HG02759 (cell line): ENCODE results near the gene SORD.
"Not testable (repeated sequence)": the region's sequence is repeated elsewhere in the genome, so short reads cannot be mapped to it uniquely, and the experiment has no call there.

ENCODE experiments used
- ATAC-seq: cut with Tn5 transposase; IDR thresholded peaks from one replicate; pipeline ENCODE4 v1.9.1; 2021; ENCODE audit warnings: mild to moderate bottlenecking, moderate library complexity; ENCODE audit not compliant: unreplicated experiment

SORD gene

DNA sequence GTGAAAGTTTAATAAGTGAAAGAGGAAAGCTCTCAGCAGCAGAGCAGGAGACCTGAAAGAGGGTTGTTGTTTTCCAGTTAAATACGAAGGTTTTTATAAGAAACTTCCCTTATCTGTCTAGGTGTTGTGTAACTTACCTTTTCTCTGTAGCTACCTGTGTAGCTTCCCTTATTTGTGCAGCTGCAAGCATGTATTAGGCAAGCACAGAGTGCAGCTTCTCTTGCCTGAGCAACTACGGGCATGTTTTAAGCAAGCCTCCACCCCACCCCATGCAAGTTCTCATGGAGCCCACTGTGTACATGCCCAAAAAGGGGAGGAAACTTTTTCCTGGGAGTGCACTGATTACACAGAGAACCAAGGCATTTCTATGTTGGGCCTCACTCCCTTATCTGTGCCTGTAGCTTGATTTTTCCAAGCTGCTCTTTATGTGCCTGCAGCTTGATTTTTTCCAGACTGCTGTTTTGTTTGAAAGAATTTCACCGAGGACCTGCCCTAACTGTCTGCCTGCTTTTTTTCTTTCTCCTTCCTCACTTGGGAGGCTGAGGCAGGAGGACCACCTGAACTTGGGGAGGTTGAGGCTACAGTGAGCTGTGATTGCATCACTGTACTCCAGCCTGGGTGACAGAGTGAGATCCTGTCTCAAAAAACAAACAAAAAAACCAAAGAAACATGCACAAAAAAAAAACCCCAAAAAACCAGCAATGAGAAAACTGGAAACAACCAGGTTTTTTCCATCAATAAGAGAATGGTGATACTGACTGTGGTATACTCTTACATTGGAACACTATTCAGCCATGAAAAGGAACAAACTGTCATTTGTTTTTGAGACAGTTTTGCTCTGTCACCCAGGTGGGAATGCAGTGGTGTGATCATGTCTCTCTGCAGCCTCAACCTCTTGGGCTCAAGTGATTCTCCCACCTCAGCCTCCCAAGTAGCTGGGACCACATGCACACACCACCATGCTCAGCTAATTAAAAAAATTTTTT is 36.0 kb downstream of the SORD start:
- not testable (repeated sequence) for ATAC-seq

DNA sequence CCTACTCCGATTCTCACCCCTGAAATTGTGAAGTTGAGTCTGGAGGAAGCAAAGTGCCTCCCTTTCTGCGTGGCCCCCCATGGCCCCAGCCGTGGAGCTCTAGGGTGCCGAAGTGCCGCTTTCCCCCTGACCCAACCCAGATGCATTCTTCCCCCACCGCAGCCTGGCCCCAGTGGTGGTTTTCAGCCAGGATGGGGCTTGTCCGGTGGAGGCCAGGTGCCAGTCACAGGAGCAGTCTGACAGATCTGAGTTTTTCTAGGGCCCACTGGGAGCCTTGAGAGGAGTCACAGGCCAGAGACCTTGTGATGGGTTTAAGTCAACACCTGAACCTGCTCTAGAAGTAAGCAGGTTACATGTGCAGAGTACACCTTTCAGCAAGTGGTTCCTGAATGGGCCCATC is 39.3 kb downstream of the SORD start:
- not testable (repeated sequence) for ATAC-seq

DNA sequence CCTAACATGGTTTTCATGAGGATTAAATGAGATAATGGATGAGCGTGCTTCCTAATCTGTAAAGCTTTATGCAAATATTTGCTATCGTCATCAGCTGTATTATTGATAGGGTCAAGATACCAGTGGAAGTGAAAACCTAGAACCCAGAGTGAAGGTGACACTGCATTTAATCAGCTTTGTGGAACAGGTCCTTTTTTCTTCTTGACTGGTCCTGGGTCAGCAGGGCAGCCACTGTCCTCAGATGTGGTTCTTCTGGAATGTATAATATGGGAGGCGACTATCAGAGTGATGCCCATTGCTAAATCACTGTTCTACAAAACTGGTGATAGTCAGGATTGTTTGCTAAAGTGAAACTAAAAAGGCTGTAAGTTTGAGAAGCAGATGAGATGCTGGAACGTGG is 41.4 kb downstream of the SORD start:
- no peak for ATAC-seq

DNA sequence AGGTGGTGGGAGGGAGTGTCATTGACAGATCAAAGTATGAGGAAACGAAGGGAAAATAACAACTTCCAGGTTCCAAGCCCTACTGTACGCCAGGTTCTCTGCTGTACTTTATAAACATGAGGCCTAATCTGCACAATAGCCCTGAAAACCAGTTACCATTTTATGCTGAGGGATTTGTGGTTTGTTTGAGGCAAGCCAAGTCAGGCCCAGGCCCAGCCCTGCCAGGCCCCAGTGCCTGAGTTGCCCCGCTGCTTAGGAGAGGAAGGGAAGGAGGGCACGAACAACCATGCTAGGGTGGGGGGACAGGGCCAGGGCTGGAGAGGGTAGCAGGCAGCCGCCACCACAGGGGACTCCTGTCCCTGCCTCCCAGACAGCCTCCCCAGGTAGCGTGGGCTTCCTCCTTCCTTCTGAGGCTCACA is 47.0 kb downstream of the SORD start:
- ATAC-seq: not testable (repeated sequence)

DNA sequence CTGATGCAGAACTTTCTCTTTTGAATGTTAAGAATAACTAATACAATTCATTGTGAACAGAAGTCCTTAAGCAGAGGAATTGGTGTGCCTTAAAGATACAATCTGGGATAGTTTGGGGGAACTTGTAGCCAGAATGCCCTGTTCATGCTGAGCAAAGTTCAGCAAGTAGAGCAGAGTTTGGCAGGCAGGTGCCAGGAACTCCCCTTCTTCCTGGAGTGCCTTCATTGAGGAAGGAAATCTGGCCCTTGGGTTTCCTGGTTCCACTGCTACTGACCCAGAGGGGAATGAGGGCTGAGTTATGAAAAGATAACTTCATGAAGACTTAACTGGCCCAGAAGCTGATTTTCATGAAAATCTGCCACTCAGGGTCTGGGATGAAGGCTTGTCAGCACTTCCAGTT is 50.6 kb downstream of the SORD start:
- not testable (repeated sequence) for ATAC-seq

DNA sequence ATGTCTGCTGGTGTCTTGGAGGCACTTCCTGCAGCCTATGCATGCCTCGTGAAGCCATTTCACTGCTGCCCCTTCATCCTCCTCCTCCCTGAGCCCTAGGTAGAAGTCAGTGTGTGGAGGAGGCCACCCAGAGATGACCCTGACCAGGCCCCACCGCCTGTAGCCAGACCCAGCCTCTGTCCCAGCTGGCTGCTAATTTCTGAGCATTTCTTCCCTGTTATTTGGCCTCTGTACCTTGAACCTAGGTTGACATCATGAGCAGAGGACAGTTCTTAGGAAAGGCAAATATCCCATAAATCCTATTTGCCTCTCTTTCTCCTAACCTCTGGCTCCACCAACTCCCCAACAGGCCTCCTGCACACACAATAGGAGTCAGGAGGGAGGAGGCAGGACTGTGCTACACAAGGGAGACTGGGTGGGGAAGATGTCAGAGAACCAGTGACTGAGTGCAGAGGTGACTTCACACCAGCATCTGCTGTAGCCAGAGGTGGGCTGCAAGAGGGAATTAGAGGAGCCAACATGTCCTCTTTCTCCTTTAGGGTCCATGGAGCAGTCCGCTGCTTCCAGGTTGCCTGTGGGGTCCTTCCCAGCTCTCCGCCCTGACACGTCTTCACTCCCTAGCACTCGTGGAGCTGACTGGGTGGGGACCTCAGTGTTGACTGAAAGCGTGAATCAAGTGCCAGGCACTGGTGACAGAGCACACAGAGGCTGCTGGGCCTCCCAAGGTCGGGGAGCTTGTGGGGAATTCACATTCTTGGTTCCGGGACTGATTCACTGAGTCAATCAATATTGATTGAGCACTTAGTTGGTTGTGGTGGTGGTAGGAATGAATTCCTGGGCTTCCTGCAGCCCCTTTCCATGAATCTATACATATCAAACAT is 52.7 kb downstream of the SORD start:
- not testable (repeated sequence) for ATAC-seq

DNA sequence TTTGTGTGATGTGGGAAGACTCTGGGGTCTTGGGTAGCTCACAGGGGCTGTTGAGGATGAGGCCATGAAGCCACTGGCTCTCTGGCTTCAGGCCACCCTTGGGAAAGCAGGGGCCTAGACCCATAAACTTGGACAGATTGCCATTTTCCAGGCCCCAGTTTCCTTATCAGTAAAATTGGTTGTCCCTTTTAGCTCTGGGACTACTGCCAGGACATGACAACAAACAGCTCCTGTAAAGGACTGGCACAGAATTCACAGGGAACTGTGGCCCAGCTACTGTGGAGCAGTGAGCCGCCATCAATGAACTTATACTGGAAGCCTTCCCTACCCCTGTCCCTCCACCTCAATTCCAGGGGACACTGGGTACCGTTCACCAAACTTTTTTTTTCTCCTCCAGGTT is 54.4 kb downstream of the SORD start:
- not testable (repeated sequence) for ATAC-seq

DNA sequence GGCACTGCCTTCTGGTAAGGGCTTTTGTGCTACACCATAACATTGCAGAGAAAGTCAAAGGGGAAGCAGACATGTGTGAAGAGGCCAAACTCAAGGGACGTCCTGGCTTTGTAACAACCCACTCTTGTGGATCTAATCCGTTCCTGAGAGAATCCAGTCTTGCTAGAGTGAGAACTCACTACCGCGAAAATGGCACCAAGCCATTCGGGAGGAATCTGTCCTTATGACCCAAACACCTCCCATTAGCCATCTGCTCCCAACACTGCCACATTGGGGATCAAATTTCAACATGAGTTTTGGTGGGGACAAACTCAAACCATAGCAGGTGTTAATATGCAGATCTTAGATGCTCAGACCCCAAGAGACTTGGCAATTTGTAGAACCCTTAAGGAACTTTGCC is 56.2 kb downstream of the SORD start:
- not testable (repeated sequence) for ATAC-seq

DNA sequence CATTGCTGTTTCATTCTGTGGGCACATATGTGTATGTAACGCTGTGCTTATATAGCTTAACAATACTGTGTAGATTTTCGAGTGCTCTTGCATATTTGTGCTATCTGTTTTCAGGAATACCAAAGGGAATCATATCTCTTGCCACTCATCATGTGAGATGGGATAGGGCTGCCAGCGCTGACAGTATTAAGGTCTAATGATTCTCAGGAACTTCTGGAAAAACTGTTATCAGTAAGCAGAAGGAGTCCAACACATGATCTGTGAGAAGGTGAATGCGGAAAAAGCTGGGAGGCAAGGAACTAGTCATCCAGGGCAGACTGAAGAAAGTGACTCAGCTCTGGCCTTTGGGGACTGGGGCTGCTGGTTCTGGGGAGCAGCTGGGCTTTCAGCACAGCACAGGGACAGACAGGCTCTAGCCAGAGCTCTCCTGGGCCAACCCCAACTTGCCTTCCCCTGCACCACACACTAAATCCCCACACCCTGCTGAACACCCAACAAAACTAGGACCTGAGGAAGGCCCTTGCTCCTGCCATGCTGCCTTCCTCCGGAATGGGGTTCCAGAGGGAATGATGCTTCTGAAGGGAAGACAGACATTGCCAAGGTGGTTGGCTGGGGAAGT is 56.7 kb downstream of the SORD start:
- ATAC-seq: not testable (repeated sequence)

DNA sequence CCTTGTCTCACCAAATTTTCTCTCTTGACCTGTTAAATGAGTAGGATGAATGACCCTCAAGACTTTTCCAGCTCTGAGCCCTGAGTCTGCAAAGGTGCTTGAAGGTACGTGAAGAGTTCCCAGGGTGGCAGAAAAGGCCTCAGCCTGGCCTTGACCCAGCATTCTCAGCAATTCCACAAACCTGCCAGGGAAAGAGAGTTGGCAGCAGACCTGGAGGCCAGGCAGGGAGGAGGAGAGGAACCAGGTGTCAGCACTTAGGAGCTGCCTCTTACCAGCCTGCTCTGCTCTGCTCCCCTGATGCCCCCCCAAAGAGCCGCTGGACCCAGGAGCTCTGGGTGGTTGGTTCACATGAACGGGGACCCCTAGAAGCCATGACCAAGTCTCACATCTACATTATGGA is 57.6 kb downstream of the SORD start:
- not testable (repeated sequence) for ATAC-seq

DNA sequence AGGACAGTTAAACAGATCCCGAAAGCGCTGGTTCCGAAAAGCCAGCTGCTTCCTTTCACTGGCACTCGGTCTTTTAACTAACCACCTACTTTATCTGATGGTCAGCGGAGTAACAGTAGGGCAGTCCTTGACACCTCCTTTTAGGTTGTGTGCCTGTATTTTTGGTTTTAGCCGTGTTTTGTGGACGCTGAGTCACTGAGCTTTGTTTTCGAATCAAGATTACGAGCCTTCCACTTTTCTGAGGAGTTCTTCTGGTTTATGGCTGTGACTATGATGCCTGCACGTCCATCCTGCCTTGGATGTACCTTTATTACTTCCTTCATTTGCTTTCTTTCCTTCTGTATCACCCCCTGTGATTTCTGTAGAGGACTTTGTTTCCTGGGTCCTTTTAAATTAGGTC is 59.4 kb downstream of the SORD start:
- not testable (repeated sequence) for ATAC-seq

DNA sequence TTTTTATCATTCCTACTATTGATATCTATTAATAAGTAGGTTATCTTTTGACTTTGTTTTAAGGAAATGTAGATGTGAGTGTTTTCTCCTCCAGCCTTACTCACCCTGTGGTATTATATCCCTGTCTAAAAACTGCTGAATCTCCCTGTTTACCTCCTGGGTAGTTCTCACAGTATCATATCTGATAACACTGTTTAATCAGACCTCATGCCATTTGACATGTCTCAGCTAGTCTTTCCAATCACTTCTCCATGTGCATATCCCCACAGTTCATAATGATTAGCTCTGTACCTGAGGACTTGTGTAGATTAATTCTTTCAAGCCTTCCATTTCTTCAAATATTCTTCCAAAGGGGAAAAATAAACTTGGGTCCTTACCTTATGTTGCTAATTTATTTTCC is 60.2 kb downstream of the SORD start:
- ATAC-seq: no peak

DNA sequence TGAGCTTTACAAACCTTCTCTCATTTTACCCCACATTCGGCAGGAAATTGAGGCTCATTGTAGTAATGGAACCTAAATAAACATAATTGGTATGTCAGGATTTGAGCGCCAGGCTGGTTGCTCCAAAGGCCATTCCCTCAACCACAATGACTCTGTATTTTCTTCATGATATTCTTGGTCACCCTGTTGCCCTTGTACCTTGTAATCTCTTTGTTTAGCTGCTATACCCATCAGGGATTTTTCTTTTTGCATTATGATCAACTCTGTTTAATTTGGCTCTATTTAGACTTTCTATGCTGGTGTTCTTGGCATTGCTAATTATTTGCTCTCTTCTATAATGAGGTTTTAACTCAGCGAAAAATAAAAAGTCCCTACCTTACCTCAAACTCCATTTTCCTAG is 61.2 kb downstream of the SORD start:
- ATAC-seq: no peak

DNA sequence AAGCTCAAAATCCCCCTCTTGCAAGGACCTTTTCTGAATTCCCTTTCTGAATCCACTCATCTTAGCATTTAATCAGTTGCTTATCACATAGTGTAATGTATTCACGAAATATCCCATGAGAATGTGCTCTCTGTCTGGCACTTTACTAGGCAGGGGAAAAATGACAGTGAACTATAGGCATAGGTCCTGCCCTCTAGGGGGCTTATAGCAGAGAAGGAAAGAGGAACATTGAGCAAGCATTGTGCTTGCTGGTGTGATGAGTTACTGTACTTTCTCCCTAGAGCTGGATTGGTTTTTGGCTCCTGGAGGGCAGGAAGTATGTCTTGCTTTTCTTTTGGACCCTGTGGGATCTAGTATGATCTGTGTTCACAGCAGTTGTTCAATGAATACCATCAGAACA is 64.5 kb downstream of the SORD start:
- no peak for ATAC-seq

DNA sequence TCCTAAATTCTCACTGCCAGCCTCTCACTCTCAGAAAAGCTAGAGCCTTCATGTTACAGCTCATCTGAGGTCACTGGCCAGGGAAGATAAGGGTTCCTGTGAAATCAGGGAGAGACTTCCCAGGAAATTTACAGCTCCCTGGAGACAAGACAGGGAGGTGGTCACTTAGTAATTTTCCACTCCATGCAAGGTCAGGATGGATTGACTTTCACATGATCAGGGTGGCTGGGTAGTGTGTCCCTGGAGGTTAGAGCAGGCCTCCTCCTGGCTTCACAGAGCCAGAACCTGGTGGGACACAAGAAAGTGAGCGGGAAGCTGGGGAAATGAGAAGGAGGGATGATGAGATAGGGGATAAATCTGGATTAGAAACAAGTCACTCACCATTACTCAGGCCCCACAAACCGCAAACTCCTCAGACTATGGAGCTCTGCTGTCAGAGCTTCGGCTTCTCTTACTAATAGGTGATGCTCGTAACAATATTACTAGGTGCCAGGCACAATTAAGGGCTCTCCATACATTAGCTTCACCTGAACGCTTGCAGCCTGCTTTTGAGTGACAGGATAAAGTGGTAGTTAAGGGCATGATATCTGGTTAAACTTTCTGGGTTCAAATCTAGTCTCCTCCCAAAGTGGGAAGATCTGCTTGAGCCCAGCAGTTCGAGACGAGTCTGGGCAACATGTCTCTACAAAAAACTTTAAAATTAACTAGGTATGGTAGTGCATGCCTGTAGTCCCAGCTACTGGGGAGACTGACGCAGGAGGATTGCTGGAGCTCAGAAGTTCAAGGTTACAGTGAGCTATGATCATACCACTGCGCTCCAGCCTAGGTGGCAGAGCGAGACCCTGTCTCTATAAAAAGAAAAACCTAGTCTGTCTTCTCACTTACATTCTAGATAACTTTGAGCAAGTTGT is 66.1 kb downstream of the SORD start:
- no peak for ATAC-seq

DNA sequence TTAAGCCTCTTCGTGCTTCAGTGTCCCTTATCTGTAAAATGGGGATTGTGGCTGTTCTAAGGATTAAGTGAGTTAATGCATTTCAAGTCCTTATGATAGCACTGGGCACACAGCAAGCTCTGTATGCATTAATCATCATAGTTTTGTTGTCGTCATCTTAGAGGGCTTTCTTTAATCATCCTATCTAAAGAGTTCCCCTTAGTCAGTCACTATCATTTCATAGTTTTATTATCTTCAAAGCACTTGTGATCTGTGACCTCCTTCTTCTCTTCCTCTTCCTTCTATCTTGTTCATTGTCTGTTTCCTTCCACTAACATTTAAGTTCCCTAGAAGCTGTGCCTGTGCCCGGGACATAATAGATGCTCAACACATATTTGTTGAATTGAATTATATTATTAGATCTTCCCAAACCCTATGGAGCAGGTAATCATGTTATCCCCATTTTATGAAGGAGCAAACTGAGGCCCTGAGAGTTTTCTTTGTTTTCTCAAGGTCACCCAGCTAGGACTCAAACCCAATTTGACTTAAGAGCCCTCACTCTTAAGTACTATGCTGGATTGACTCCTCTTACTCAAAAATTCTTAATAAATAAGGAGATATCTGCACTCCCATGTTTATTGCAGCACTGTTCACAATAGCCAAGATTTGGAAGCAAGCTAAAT is 66.8 kb downstream of the SORD start:
- ATAC-seq: no peak

DNA sequence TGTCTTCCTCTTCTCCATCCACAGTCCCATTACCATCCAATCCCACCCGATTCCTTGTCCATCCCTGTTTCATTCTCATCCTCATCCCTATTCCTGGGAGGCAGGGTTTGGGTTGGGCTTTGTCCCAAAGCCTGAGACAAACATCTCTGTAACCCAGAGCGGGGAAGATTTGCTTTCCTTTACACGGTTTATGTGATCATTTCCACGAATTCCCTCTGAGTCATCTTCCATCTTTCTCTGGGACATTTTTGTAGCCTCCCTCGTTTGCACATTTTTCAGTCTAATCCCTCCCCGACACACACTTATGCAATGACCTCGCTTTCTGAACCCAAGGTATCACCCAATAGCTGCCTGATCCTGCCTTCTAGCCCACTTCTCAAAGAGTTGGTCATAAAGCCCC is 68.2 kb downstream of the SORD start:
- no peak for ATAC-seq

DNA sequence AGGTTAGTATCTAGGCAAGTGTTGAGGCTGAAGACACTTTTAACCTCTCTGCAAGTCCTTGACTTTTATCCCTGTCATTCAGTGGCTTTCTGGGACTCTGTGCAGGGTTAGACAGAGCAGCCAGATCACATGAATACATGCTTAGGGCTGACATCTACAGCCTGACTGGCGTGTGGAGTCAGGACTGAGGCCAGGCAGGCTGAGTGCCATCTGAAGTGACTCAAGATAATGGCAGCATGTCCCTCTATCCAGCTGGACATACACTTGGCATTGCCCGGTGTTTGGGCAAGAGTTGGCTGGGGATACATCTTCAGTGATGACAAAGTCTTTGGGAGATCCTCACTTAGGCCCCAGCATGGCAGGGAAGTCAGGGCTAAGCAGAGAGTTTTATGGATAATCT is 68.6 kb downstream of the SORD start:
- ATAC-seq: no peak

DNA sequence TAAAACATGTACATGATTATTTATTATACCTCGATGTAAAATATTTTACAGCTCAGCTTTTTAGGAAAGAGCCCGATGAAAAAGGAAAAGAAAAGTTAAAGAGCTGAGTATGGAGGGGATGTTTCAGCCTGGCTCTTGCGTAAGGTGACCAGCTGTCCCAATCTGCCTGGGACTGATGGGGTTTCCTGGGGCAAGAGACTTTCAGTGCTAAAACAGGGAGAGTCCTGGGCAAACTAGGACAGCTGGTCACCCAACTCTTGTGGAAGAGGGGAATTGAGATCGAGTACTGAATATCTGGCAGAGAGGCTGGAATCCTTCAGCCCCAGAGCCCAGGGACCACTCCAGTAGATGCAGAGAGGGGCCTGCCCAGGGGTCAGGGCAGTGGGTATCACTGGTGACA is 70.0 kb downstream of the SORD start:
- ATAC-seq: no peak
